HFFc6 (cell line): Measurements from ENCODE around the gene THSD4. TPM values are rescaled to one million over a fixed set of nuclear protein-coding genes. Genes with fewer than 3 reads are reported as not detected.

Experiments used
- DNase-seq: peaks from one replicate; pipeline ENCODE4 v3.0.0-alpha.2; 2018
- H3K27ac Mint-ChIP-seq: 2 replicates; pipeline ENCODE4 v1.8.0; 2020; ENCODE audit warnings: mild to moderate bottlenecking, mixed read lengths
- H3K27me3 Mint-ChIP-seq: 2 replicates; pipeline ENCODE4 v1.8.0; 2021; ENCODE audit warnings: mild to moderate bottlenecking, moderate library complexity, mixed read lengths; ENCODE audit not compliant: insufficient read depth
- H3K36me3 Mint-ChIP-seq: 2 replicates; pipeline ENCODE4 v1.8.0; 2021; ENCODE audit warnings: low read depth, mixed read lengths
- H3K4me1 Mint-ChIP-seq: 2 replicates; pipeline ENCODE4 v1.8.0; 2020; ENCODE audit warnings: low read depth, mixed read lengths
- H3K4me3 Mint-ChIP-seq: 2 replicates; pipeline ENCODE4 v1.8.0; 2020; ENCODE audit warnings: mild to moderate bottlenecking, moderate library complexity, mixed read lengths
- H3K9me3 Mint-ChIP-seq: 2 replicates; pipeline ENCODE4 v1.8.0; 2020; ENCODE audit warnings: mild to moderate bottlenecking, mixed read lengths
- long read RNA-seq: library from polyadenylated mRNA; unstranded; transcript quantifications from one replicate; pipeline ENCODE4 v2.0.0, GENCODE V29; 2019
- total RNA-seq, 6 experiments: library from RNA; stranded (reverse); fragmentation: NEBNext Ultra II Directional; extraction: Animal tissue kit (Norgen Biotek cat#: 25700); gene quantifications; 2 replicates in 1 of 6; 3 replicates in 5 of 6; pipeline ENCODE4 v1.2.3, GENCODE V29; 2021
- TF ChIP-seq, protein P1 (sequence below): fragments of 200-600 bp; sonication (generic); IDR thresholded peaks from 2 replicates; pipeline ENCODE4 v1.5.0; 2021; ENCODE audit warnings: antibody characterized with exemption, mild to moderate bottlenecking

The THSD4 gene
- 10 to 100 TPM; 32.7 to 39.1 (median 36.4) TPM for total RNA-seq
- long read RNA-seq, partial matches to known transcripts = 0 of 15 reads
- long read RNA-seq, other reads (novel, unspliced or antisense) = 15 of 15 reads

DNA sequence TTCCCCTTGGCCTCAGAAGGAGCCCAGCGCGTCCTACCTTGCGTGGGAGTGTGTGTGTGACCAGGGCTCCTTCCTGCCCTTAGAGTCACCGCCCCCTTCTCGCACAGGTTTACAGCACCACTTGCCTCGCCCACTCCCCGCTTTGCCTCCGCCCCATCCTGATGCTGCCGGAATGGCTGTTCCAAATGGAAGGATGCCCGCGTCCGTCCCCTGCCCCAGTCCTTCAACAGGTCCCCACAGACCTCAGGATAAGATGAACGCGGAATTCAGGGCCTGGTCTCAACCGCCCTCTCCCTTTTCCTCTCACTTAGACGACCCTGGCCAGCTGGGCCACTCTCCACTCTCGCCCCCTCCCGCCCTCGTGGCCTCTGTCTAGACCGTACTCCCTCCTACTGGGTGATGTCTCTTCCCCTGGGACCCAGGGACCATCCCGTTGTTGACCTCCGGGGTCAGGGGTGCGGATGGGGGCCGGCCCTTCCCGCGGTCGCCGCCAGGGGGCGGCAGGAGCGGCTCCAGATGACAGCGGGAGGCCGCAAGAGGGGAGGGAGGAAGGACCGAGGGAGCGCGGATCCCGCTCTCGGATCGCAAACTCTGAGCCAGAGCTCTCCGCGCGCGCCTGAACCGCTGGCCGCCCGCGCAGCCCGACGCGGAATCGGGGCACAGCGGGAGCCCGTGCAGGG, at the start of gene THSD4:
THSD4 (plus strand) TSS at position 585 of the 680 bp plus-strand sequence.
- Mint-ChIP-seq H3K9me3 (no peaks in the 10 kb centered on the region), H3K27me3 (peaks cover 6% of the 10 kb centered on the region), H3K36me3 (peaks cover 8% of the 10 kb centered on the region; the same call in 1 of the 2 replicates), H3K4me3 (peak within 1 kb of the TSS; percentile 89), H3K27ac (peak within 1 kb of the TSS; percentile 68), H3K4me1 (peaks cover 71% of the 10 kb centered on the region)
- TF ChIP-seq, protein P1, sequence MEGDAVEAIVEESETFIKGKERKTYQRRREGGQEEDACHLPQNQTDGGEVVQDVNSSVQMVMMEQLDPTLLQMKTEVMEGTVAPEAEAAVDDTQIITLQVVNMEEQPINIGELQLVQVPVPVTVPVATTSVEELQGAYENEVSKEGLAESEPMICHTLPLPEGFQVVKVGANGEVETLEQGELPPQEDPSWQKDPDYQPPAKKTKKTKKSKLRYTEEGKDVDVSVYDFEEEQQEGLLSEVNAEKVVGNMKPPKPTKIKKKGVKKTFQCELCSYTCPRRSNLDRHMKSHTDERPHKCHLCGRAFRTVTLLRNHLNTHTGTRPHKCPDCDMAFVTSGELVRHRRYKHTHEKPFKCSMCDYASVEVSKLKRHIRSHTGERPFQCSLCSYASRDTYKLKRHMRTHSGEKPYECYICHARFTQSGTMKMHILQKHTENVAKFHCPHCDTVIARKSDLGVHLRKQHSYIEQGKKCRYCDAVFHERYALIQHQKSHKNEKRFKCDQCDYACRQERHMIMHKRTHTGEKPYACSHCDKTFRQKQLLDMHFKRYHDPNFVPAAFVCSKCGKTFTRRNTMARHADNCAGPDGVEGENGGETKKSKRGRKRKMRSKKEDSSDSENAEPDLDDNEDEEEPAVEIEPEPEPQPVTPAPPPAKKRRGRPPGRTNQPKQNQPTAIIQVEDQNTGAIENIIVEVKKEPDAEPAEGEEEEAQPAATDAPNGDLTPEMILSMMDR = peak; percentile 98
- DNase-seq = peak; percentile 61

GRCh38 chr15:71066983-71067382, 48.3 kb upstream of the THSD4 start:
- Mint-ChIP-seq H3K27ac (peak overlapping the region; percentile 13), H3K4me1 (peaks cover 56% of the 10 kb centered on the region), H3K4me3 (no peak overlapping the region), H3K9me3 (no peaks in the 10 kb centered on the region), H3K27me3 (no peaks in the 10 kb centered on the region; the same call in 1 of the 2 replicates), H3K36me3 (peaks cover 13% of the 10 kb centered on the region; the same call in 1 of the 2 replicates)
- DNase-seq = peak; percentile 81
- TF ChIP-seq, protein P1 = no peak

GRCh38 chr15:71069693-71070092, 45.6 kb upstream of the THSD4 start:
- peaks cover 7% of the 10 kb centered on the region for H3K36me3 Mint-ChIP-seq
- peaks cover 55% of the 10 kb centered on the region for H3K4me1 Mint-ChIP-seq
- DNase-seq = no peak
- no peak overlapping the region for H3K4me3 Mint-ChIP-seq
- no peaks in the 10 kb centered on the region; the same call in 1 of the 2 replicates for H3K27me3 Mint-ChIP-seq
- no peak overlapping the region for H3K27ac Mint-ChIP-seq
- H3K9me3 Mint-ChIP-seq = no peaks in the 10 kb centered on the region
- TF ChIP-seq, protein P1 = peak; percentile 29; the same call in 1 of the 2 replicates

DNA sequence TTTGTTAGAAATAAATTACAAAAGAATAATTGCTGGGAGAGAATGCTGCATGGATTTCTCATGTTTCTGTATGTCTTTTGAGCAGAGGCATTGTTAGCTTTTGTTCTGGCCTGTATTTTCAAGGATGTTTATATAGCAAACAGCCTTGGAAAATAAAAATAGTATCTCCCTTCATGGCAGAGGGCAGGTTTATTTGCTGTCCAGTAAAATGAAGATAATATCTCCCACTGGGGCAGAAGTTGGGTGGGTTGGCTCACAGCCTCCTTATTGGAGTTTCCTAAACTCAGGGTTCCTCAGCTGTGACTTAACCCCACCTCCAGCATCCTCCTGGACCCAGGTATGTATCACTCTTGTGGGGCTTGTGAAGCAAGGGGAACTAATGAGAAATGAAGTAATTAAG, 43.7 kb upstream of the THSD4 start:
- no peak for DNase-seq
- peaks cover 12% of the 10 kb centered on the region for H3K36me3 Mint-ChIP-seq
- H3K27ac Mint-ChIP-seq = no peak overlapping the region
- TF ChIP-seq, protein P1 = no peak
- H3K27me3 Mint-ChIP-seq = no peaks in the 10 kb centered on the region; the same call in 1 of the 2 replicates
- no peak overlapping the region for H3K4me3 Mint-ChIP-seq
- H3K9me3 Mint-ChIP-seq = no peaks in the 10 kb centered on the region
- H3K4me1 Mint-ChIP-seq = peaks cover 40% of the 10 kb centered on the region

- H3K27ac Mint-ChIP-seq = no peak overlapping the region
- peaks cover 12% of the 10 kb centered on the region for H3K36me3 Mint-ChIP-seq
- no peaks in the 10 kb centered on the region for H3K9me3 Mint-ChIP-seq
- no peaks in the 10 kb centered on the region; the same call in 1 of the 2 replicates for H3K27me3 Mint-ChIP-seq
- DNase-seq = no peak
- H3K4me3 Mint-ChIP-seq = no peak overlapping the region
- TF ChIP-seq, protein P1 = no peak
- H3K4me1 Mint-ChIP-seq = peaks cover 31% of the 10 kb centered on the region
Observed at GRCh38 chr15:71072423-71072822, 42.8 kb upstream of the THSD4 start.
